H1 (cell line): ENCODE data around the gene NFIC. TPM values are rescaled to one million over a fixed set of nuclear protein-coding genes. Genes with fewer than 3 reads are reported as not detected.

Source experiments
- BCL11A ChIP-seq, 2 experiments: IDR thresholded peaks; one replicate each; pipeline ENCODE4 v1.6.1; 2011; ENCODE audit warnings: low read depth in 2 of 2, low read length in 2 of 2, mild to moderate bottlenecking in 2 of 2
- RBBP5 ChIP-seq: IDR thresholded peaks from 2 replicates; pipeline ENCODE4 v1.7.1; 2012; ENCODE audit warnings: low read depth, mild to moderate bottlenecking, inconsistent platforms, low read length, moderate library complexity, borderline replicate concordance
- polyA plus RNA-seq, 7 experiments: library from polyadenylated mRNA; depleted of rRNA in 3 of 7; stranded (reverse) in 5 of 7; unstranded in 2 of 7; fragments of >200 nt in 5 of 7; fragments of 200-250 nt in 2 of 7; gene quantifications; 1 replicate in 5 of 7; 2 replicates in 1 of 7; 4 replicates in 1 of 7; pipeline versions ENCODE4 v1.2.1 to v1.2.3, GENCODE V29; 2011 to 2013; ENCODE audit warnings: missing spikeins in 2 of 7, mixed read lengths in 2 of 7
- total RNA-seq: library from RNA; stranded (reverse); fragmentation: NEBNext Ultra II Directional; extraction: Animal tissue kit (Norgen Biotek cat#: 25700); gene quantifications from 2 replicates; pipeline ENCODE4 v1.2.1, GENCODE V29; 2021

Gene NFIC
- total and polyA plus RNA-seq, 2 of the 8 experiments (the other 6 are each of a cell fraction or from before 2014, with no cell fraction given): 0.56 to 3.2 TPM

GRCh38 chr19:3381701-3382372 is 15.5 kb downstream of the NFIC start (continued):
- TF ChIP-seq BCL11A (IDR thresholded peaks at IDR 0.05; ENCODE audit: low read depth in 2 of 2, low read length in 2 of 2): no peak
- TF ChIP-seq RBBP5: no peak
